NOMO-1 treated with dmso at 0.1 percent for 144 hours (cell line): Measurements from ENCODE around the gene PSPN.
"Not testable (repeated sequence)": the region's sequence is repeated elsewhere in the genome, so short reads cannot be mapped to it uniquely, and the experiment has no call there.

Experiments used
- DNase-seq: peaks from one replicate; lab custom pipeline; 2025; ENCODE audit not compliant: unreplicated experiment; lab: John Stamatoyannopoulos, UW

The PSPN gene

GRCh38 chr19:6402837-6403608 is 27.3 kb upstream of the PSPN start:
- DNase-seq = no peak

DNA sequence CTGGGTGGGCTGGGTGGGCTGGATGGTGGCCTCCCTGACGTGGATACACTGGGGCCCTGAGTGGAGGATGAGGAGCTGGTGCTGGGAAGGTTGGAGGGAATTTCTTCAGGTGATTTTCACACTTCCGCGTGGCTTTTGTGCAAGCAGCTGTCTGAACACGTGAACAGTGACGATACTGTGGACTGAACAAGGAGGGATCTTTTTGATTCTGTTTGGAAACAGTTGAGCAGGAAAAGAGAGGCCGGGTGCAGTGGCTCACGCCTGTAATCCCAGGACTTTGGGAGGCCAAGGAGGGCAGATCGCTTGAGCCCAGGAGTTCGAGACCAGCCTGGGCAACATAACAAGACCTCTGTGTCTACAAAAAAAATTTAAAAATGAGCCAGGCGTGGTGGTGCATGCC is 26.3 kb upstream of the PSPN start:
- DNase-seq = no peak

DNA sequence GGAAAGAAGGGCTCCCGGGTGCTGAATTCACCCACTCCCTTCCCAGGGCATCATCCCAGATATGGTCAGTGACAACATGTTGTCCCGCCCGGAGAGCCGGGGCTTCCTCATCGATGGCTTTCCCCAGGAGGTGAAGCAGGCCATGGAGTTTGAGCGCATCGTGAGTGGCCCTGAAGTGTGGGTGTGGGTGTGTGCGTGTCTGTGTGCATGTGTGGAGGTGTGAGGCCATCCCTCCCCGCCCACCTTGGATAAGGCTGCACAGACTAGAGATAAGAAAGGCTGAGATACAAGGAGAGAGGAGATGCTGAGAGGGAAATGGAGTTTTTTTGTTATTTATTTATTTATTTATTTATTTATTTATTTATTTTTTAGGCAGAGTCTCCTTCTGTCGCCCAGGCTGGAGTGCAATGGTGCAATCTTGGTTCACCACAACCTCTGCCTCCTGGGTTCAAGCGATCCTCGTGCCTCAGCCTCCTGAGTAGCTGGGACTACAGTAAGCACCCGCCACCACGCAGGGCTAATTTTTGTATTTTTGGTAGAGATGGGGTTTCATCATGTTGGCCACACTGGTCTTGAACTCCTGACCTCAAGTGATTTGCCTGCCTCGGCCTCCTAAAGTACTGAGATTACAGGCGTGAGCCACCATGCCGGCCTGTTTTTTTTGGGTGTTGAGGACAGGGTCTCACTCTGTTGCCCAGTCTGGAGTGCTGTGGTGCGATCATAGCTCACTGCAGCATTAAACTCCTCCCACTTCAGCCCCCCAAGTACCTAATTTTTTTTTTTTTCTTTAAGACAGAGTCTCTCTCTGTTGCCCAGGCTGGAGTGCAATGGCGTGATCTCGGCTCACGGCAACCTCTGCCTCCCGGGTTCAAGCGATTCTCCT is 24.6 kb upstream of the PSPN start:
- DNase-seq = not testable (repeated sequence)

- DNase-seq = no peak
These were observed 20.6 kb upstream of the PSPN start for GRCh38 chr19:6396305-6396704.

- no peak for DNase-seq
These were observed 19.1 kb upstream of the PSPN start for GRCh38 chr19:6394831-6395230.

GRCh38 chr19:6393983-6394412 is 18.3 kb upstream of the PSPN start:
- no peak for DNase-seq

- peak; percentile 79 for DNase-seq
These were observed 17.6 kb upstream of the PSPN start, which contains the start of gene GTF2F1 for GRCh38 chr19:6393074-6393982. Gene GTF2F1, minus strand, starts transcription at chr19:6393164. Its CDS starts 169 bp downstream, at chr19:6392995.

GRCh38 chr19:6392221-6393073 is 16.7 kb upstream of the PSPN start:
- DNase-seq = no peak

DNA sequence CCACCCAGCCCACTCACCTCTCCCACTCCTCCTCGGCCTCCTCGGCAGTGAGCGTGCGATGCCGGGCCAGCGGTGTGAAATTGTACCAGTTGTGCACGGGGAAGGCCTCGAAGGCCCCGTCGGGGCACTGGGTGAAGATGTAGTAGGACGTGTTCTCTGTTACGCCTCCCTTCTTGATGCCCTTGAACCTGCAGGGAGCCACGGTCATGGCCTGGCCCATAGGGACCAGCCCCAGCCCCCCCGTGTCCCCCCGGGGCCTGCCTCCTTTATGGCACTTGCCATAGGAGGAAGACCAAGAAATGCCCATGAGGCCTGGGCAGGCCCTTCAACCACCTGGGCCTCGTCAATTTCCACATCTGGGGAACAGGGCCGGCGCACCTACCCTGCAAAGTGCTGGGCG is 11.6 kb upstream of the PSPN start:
- no peak for DNase-seq

DNA sequence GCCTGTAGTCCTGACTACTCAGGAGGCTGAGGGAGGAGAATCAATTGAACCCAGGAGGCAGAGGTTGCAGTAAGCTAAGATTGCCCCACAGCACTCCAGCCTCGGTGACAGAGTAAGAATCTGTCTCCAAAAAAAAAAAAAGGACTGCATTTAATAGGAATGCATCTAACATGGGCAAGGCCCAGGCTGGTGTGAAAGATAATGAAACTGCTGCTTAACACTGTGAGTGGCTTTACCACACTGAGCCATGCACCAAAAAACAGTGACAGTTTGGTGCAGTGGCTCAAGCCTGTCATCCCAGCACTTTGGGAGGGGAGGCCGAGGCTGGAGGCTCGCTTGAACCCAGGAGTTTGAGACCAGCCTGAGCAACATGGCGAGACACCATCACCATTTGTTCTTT is 8.6 kb upstream of the PSPN start:
- DNase-seq = no peak

GRCh38 chr19:6383188-6383587 is 7.5 kb upstream of the PSPN start:
- DNase-seq = no peak

DNA sequence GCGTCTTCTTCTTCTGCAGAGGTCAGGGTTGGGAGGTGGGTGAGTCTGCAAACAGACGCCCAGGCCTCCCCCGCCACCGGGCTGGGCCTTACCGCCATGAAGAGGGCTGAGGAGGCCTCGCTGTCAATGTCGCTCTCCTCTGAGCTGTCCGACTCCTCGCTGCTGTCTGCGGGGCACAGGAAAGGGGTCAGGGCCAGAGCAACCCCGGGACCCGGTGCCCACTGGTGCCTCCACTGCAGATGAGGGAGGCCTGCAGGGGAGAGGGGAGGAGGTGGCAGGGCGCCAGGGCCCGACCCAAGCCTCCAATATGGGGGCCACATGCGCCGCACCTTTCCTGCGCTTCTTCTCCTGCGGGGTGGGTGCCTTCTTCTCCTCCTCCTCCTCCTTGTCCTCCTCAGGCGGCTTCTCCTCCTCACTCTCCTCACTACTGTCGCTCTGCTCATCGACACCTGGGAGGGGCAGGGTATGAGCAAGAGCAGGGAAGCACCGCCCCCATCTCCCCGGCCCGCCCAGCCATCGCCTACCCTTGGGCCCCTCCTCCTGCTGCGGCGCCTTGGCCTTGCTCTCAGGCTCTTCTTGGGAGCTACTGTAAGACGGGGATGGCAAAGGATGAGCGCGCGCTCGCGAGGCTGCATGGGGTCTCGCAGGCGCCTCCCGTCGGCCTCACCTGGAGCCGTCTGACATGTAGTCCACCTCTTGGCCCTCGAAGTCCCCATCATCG is 5.5 kb upstream of the PSPN start:
- DNase-seq = no peak

- DNase-seq = no peak
These were observed 4.0 kb upstream of the PSPN start for GRCh38 chr19:6379744-6380143.

DNA sequence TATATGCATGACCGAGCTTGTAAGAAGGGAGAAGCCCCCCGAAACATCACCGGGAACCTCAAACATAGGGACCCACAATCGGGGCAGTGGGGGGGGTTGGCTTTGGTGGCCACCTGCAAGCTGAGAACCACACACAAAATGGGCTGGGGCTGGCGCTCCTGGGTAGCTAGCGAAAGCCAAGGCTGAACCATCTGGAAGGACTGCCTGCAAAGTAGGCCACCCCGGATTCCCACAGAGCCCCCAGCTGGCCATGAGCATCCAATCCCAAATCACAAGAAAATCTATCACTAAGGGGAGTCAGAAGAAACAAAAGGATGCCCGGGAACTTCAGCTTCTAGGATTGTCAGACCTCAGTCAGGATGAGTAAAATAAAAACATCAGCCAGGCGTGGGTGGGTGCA is 2.8 kb upstream of the PSPN start:
- DNase-seq = no peak

DNA sequence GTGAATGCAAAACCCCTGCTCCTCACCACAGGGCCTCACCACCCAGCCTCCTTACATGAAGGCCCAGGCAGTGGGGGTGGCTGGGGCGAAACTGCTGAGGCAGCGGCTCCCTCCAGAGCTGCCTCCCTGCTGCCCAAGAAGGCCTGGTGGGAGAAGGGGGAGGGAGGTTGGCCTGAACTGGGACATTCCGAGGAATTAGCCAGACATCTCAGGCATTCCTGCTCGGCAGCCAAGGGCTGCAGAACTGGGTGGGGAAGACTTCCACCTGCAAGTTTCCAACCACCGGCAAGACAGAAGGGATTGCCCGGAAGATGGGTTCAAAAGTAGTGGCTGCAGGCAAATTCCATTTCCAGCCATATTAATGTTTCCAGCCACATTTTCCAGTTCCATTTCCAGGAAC is 2.3 kb upstream of the PSPN start:
- no peak for DNase-seq

- DNase-seq = no peak
These were observed 918 bp upstream of the PSPN start for GRCh38 chr19:6376512-6377190.

DNA sequence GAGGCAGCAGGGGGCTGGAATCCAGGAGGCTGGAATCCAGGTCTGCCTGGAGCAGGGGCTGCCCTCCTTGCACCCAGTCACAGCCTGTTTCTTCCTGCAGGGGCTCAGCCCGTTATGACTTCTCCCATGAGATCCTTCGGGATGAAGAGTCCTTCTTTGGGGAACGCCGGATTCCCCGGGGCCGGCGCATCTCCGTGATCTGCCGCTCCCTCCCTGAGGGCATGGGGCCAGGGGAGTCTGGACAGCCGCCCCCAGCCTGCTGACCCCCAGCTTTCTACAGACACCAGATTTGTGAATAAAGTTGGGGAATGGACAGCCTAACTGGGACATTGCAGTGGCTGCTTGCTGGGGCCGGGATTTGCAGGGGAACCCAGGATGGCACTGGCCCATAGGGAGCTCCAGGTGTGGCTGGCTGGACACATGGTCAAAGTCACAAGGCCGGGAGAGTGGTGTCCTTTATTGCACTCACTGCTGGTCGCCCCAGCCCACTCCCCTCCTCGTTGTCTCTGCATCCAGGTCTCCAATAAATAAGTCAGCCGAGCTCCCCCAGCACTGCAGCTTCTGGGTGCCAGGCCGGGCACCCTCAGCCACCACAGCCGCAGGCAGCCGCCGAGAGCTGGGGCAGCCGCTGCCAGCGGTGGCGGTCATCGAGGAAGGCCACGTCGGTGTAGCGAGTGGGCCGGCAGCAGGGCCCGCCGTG is 872 bp downstream of the PSPN start:
- no peak for DNase-seq

DNA sequence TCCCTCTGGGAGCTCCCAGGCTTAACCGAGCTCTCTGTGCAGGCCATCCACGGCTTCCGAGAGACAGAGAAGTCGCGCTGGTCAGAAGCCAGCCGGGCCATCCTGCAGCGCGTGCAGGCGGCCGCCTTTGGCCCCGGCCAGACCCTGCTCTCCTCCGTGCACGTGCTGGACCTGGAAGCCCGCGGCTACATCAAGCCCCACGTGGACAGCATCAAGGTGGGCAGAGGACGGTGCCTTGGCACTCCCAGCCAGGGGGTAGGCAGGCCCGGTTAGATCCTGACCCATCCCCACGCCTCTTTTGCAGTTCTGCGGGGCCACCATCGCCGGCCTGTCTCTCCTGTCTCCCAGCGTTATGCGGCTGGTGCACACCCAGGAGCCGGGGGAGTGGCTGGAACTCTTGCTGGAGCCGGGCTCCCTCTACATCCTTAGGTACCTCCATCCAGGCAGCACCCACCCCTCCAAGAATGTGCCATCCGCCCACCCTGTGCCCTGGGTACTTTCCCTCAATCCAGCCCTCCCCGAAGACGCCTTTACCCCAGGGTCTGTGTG is 1.5 kb downstream of the PSPN start:
- no peak for DNase-seq
